Osteoblast (primary cell): ENCODE measurements around the gene CARD11. TPM values are rescaled to one million over a fixed set of nuclear protein-coding genes. Genes with fewer than 3 reads are reported as not detected.

ENCODE experiments used
- DNase-seq: peaks from one replicate; pipeline ENCODE4 v3.0.0; 2011; ENCODE audit warnings: low spot score, mixed read lengths; ENCODE audit not compliant: insufficient read length; ENCODE audit errors: missing footprints
- H2AFZ ChIP-seq: 2 replicates; pipeline ENCODE4 v1.6.0; 2011; ENCODE audit warnings: mild to moderate bottlenecking, low read length
- H3K27ac ChIP-seq: 2 replicates; pipeline ENCODE4 v1.5.1; 2011; ENCODE audit warnings: mild to moderate bottlenecking, low read depth, low read length, moderate library complexity
- H3K27me3 ChIP-seq: 2 replicates; pipeline ENCODE4 v1.6.0; 2012; ENCODE audit warnings: mild to moderate bottlenecking, control low read depth, inconsistent platforms, low read length, moderate library complexity; ENCODE audit not compliant: insufficient read depth
- H3K36me3 ChIP-seq: 2 replicates; pipeline ENCODE4 v1.5.1; 2011; ENCODE audit warnings: mild to moderate bottlenecking, low read length, control low read depth, moderate library complexity; ENCODE audit not compliant: insufficient read depth
- H3K4me1 ChIP-seq: 2 replicates; pipeline ENCODE4 v1.5.1; 2011; ENCODE audit warnings: mild to moderate bottlenecking, low read length, control low read depth, moderate library complexity; ENCODE audit not compliant: insufficient read depth
- H3K4me2 ChIP-seq: 2 replicates; pipeline ENCODE4 v1.6.0; 2011; ENCODE audit warnings: mild to moderate bottlenecking, low read length; ENCODE audit not compliant: insufficient read depth
- H3K4me3 ChIP-seq: fragments of 200-600 bp; sonication (generic); 3 replicates; pipeline ENCODE4 v1.5.1; 2012; ENCODE audit warnings: mild to moderate bottlenecking, low read length, inconsistent platforms; ENCODE audit not compliant: insufficient read depth
- H3K79me2 ChIP-seq: 2 replicates; pipeline ENCODE4 v1.6.0; 2012; ENCODE audit warnings: mild to moderate bottlenecking, low read length, control low read depth, inconsistent platforms; ENCODE audit not compliant: insufficient read depth
- H3K9me3 ChIP-seq: 2 replicates; pipeline ENCODE4 v1.5.1; 2011; ENCODE audit warnings: low read depth, low read length, control low read depth
- H4K20me1 ChIP-seq: 2 replicates; pipeline ENCODE4 v1.6.0; 2012; ENCODE audit warnings: mild to moderate bottlenecking, low read length, control low read depth; ENCODE audit not compliant: insufficient read depth
- total RNA-seq: library from RNA; depleted of rRNA; stranded (reverse); fragments of >200 nt; gene quantifications from 2 replicates; pipeline ENCODE4 v1.2.3, GENCODE V29; 2012
- TF ChIP-seq, protein P1 (sequence below): IDR thresholded peaks from 2 replicates; pipeline ENCODE4 v1.5.1; 2011; ENCODE audit warnings: mild to moderate bottlenecking, low read depth, low read length, moderate library complexity; ENCODE audit errors: extremely low read depth

Gene CARD11
- total RNA-seq, 1 donor: not detected

DNA sequence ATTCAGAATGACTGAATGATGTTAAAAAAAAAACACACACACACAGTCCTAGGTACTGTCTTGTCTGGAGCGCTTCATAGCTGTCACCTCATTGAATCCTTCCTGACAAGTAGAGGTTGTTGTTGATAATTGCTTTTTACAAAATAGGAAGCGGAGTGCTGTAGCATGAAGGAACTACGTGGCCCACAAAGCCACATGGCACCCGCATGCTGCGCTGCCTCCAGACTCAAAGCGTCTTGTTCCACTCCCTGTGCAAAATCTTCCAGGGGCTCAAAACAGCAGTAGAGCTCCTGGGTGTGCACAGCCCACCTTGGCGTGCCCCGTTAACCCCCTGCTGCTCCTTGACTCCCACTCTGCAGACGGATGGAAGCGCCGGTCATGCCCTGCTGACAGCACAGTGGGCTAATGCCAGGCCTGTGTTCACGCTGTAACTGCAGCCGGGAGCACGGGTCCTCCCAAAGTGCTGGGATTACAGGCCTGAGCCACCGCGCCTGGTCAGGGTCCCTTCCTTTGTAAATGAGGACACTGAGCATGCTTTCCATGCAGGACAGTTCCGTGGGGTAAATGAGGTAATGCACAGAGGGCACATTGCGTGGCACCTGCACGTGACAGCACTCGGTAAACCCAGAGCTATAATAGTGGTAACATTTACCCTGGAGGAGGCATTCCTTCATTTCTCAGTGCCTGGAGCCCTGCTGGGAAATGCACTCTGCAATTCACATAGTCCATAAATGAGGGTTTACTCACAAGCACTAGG lies 108.5 kb downstream of the CARD11 start:
- no peaks in the 10 kb centered on the region for H3K79me2 ChIP-seq
- TF ChIP-seq, protein P1, sequence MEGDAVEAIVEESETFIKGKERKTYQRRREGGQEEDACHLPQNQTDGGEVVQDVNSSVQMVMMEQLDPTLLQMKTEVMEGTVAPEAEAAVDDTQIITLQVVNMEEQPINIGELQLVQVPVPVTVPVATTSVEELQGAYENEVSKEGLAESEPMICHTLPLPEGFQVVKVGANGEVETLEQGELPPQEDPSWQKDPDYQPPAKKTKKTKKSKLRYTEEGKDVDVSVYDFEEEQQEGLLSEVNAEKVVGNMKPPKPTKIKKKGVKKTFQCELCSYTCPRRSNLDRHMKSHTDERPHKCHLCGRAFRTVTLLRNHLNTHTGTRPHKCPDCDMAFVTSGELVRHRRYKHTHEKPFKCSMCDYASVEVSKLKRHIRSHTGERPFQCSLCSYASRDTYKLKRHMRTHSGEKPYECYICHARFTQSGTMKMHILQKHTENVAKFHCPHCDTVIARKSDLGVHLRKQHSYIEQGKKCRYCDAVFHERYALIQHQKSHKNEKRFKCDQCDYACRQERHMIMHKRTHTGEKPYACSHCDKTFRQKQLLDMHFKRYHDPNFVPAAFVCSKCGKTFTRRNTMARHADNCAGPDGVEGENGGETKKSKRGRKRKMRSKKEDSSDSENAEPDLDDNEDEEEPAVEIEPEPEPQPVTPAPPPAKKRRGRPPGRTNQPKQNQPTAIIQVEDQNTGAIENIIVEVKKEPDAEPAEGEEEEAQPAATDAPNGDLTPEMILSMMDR: no peak
- H3K36me3 ChIP-seq: no peaks in the 10 kb centered on the region
- no peak overlapping the region for H2AFZ ChIP-seq
- H3K4me2 ChIP-seq: no peak overlapping the region
- no peak overlapping the region for H3K4me3 ChIP-seq
- H3K4me1 ChIP-seq: no peaks in the 10 kb centered on the region
- peak; percentile 79 for DNase-seq
- H3K9me3 ChIP-seq: no peaks in the 10 kb centered on the region
- H3K27me3 ChIP-seq: peaks cover 1% of the 10 kb centered on the region
- H4K20me1 ChIP-seq: no peaks in the 10 kb centered on the region
- H3K27ac ChIP-seq: no peak overlapping the region

DNA sequence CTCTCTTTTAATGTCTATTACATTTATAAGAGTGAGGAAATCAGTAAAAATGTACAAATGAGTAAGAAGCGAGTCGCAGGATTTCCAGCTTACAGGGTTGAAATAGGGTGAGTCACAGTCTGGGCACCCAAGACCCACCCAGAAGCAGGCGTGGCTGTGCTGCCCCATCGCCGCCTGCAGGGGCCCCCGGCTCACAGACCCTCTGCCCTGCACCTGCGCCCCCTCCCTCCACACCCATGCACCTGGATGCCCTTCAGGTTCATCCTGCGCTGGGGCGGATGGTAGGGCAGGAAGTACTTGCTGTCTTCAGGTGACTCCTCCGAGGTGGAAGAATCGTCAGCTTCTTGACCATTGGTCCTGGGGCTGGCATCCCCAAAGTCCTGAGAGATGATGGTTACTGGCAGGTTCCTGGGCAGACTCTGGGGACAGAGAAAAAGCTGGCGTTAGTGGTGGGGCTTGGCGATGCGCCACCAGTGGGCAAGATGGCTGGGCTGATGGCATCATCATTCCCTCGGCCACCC lies 109.4 kb downstream of the CARD11 start:
- TF ChIP-seq, protein P1: peak; percentile 13
- peak overlapping the region; percentile 36 for H3K4me2 ChIP-seq
- DNase-seq: peak; percentile 97
- H2AFZ ChIP-seq: no peak overlapping the region
- no peak overlapping the region for H3K27ac ChIP-seq
- H3K4me3 ChIP-seq: no peak overlapping the region
- H3K79me2 ChIP-seq: no peaks in the 10 kb centered on the region
- no peaks in the 10 kb centered on the region for H3K27me3 ChIP-seq
- H3K4me1 ChIP-seq: no peaks in the 10 kb centered on the region
- no peaks in the 10 kb centered on the region for H3K9me3 ChIP-seq
- no peaks in the 10 kb centered on the region for H4K20me1 ChIP-seq
- H3K36me3 ChIP-seq: no peaks in the 10 kb centered on the region

DNA sequence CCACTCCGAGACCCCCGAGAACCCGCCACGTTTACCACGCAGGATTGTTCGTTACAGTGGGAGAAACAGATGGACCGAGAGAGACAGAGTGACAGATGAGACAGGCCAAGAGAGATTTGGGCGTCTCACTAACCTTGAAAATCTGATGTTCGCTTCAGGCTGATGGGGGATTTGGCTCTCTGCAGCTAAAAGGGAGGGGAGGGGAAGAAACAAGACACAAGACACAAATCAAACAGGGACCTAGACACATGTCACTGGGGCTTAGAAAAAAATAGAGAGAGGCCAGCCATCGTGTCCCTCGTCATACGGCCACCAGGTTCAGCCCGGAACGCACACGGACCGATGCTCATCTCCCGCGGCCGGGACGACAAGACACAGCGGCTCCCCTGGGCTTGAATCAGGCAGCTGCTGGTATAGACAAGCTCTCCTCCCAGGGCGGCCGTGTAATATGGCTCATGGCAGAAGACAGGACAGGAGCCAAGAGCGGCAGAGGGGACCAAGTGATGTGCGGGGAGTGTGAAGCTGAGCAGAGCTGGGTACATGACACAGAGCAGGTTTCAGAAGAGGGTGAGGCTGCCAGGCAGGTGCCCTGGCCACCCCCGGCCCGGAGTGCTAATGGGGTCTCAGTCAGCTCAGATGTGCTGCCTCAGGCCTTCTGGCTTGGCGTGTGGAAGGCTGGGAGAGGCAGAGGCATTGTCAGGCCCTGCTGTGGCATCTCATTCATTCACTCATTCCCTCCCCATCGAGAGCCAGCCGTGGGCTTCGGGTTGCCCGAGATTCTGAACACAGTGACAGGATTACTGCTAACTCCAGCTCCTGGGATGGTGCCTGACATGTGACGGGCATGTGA lies 111.0 kb downstream of the CARD11 start:
- Histone ChIP-seq H2AFZ (no peak overlapping the region), H3K4me1 (no peaks in the 10 kb centered on the region), H3K27me3 (no peaks in the 10 kb centered on the region), H3K79me2 (no peaks in the 10 kb centered on the region), H3K4me2 (no peak overlapping the region), H3K4me3 (no peak overlapping the region), H3K9me3 (no peaks in the 10 kb centered on the region), H3K36me3 (no peaks in the 10 kb centered on the region), H3K27ac (no peak overlapping the region), H4K20me1 (no peaks in the 10 kb centered on the region)
- DNase-seq: peak; percentile 72
- TF ChIP-seq, protein P1: no peak

DNA sequence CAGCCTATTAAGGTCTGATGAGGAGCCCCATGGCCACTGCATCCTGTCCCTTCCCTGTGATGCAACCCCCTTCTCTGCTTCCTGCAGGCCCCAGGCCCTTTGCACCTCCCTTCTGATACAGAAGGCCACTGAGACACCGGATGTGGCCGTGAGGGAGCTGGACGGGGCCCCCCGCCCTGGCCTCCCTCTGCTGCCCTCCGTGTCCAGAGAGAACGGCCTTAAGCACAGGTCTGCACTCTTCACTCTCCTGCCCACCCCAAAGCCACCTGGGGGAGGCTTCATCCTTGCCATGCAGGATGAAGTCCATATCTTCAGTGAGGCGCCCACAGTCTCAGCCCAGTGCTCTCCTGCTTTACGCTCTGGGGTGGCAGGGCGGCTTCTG lies 112.6 kb downstream of the CARD11 start:
- Histone ChIP-seq H3K79me2 (no peaks in the 10 kb centered on the region), H3K36me3 (no peaks in the 10 kb centered on the region), H3K27ac (no peak overlapping the region), H3K27me3 (no peaks in the 10 kb centered on the region), H3K4me1 (no peaks in the 10 kb centered on the region), H4K20me1 (no peaks in the 10 kb centered on the region), H3K4me2 (no peak overlapping the region), H3K9me3 (no peaks in the 10 kb centered on the region), H2AFZ (no peak overlapping the region), H3K4me3 (no peak overlapping the region)
- peak; percentile 53 for DNase-seq
- TF ChIP-seq, protein P1: no peak
